ENCODE results near the gene VSIG2. TPM values are rescaled to one million over a fixed set of nuclear protein-coding genes. Genes with fewer than 3 reads are reported as not detected.

VSIG2 gene
- total RNA-seq, 1 donor from 2014 or later: 0.74 TPM

DNA sequence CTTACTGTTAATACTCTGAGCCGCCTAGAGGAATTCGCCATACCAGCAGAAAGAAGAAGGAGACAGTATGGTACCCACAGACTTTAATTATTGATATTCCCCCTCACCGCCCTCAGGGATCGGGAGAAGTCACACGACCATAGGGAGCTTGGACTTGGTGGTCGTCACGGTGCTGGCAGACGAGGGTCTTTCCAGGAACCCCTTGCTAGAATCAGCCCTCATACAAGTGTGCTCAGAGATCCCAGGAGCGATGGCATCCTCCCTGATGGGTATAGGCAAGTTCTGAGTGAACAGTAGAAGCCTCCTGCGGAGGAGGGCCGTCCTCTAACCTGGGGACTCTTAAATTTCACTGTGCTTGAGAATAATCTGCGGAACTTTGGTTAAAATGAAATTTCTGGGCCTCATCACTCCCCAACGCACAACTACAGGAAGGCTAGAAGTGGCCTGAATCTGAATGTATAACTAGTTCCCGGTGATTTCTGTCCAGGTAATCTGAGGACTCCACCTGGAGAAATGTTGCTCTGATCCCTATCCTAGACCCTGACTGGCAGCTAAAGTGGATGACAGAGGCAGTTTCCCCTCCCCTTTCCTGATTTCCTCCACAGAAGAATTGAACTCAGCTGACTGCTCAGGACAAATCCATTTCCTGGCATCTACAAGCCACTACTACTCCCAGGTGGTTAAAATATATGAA is 4.5 kb downstream of the VSIG2 start:
- Histone ChIP-seq H3K36me3 (no peaks in the 10 kb centered on the region), H3K27ac (peak overlapping the region; percentile 20), H3K9me3 (no peaks in the 10 kb centered on the region), H3K4me1 (peaks cover 22% of the 10 kb centered on the region), H3K4me3 (peak overlapping the region in 1 of 2 donors; percentile 48), H3K27me3 (no peaks in the 10 kb centered on the region)
- TF ChIP-seq, protein P1, sequence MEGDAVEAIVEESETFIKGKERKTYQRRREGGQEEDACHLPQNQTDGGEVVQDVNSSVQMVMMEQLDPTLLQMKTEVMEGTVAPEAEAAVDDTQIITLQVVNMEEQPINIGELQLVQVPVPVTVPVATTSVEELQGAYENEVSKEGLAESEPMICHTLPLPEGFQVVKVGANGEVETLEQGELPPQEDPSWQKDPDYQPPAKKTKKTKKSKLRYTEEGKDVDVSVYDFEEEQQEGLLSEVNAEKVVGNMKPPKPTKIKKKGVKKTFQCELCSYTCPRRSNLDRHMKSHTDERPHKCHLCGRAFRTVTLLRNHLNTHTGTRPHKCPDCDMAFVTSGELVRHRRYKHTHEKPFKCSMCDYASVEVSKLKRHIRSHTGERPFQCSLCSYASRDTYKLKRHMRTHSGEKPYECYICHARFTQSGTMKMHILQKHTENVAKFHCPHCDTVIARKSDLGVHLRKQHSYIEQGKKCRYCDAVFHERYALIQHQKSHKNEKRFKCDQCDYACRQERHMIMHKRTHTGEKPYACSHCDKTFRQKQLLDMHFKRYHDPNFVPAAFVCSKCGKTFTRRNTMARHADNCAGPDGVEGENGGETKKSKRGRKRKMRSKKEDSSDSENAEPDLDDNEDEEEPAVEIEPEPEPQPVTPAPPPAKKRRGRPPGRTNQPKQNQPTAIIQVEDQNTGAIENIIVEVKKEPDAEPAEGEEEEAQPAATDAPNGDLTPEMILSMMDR (IDR thresholded peaks at IDR 0.05): no peak
- TF ChIP-seq POLR2A (IDR thresholded peaks at IDR 0.05) (no peak), POLR2AphosphoS5 (IDR thresholded peaks at IDR 0.05; ENCODE audit: insufficient read depth in 1 of 2, low read depth in 1 of 2) (no peak)
- intact Hi-C loops (cut with DNase I): loop anchor here (5.0 kb wide), 1 partner anchor 75 kb away; the partner anchor contains the start of genes SIAE and SPA17
- no peak for DNase-seq (ENCODE audit: extremely low spot score in 2 of 2)

DNA sequence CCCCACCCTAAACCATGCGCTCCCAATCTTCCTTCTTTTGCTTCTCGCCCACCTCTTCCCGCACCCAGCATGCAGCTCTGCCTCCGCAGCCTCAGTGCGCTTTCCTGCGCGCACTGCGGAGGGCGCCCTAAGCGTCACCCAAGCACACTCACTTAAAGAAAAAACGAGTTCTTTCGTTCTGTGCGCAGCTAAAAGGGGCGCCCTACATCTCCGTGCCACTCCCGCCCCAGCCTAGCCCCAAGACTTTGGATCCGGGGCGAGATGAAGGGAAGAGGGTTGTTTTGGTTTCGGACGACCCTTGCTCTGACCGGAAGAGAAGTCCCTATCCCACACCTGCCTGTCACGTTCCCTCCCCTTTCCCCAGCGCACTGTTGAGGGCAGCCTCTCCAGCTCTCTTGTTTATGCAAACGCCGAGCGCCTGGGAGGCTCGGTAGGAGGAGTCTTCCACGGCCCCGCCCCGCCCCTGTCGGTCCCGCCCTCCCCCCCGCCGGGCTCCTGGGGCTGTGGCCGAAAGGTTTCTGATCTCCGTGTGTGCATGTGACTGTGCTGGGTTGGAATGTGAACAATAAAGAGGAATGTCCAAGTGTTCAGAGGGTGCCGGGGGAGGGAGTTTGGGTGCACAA is 5.3 kb downstream of the VSIG2 start:
- H3K27me3 ChIP-seq: no peaks in the 10 kb centered on the region

DNA sequence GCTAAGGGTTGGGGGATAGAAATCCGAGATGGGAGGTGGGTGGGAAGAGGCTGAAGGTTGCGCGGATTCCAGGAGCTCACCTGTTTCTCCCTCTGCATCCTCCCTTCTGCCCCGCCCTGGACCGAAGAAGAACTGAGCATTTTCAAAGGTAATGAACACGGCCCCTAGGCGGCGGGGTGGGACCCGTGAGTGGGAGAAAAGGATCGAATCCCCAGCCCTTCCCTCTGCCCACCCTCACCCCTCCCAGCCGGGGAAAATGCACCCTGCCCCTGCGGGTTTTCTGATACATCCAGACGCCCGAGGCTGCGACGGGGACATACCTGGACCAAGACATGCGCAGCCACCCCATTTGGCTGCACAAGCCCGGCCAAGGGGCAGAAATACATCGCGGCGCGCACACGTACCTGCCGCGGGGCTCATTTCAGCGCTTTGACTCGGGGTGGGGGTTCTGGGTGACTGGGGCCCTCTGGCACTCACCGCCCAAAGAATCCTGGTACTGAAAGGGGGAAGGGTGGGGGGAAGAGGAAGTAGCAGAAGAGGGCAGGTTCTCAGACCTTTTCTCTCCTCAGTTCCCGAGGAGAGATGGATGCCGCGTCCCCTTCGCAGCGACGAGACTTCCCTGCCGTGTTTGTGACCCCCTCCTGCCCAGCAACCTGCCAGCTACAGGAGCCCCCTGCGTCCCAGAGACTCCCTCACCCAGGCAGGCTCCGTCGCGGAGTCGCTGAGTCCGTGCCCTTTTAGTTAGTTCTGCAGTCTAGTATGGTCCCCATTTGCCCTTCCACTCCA is 6.0 kb downstream of the VSIG2 start:
- DNase-seq (ENCODE audit: extremely low spot score in 2 of 2): no peak
- intact Hi-C loops (cut with DNase I): loop anchor here (5.0 kb wide), 1 partner anchor 74 kb away; the partner anchor contains the start of genes SIAE and SPA17
- TF ChIP-seq POLR2AphosphoS5 (IDR thresholded peaks at IDR 0.05; ENCODE audit: insufficient read depth in 1 of 2, low read depth in 1 of 2): no peak
- TF ChIP-seq, protein P1 (IDR thresholded peaks at IDR 0.05): no peak
- TF ChIP-seq POLR2A (IDR thresholded peaks at IDR 0.05): no peak

More for the DNA sequence above, 5.3 kb downstream of the VSIG2 start:
- Histone ChIP-seq H3K36me3 (no peaks in the 10 kb centered on the region), H3K4me1 (peaks cover 22% of the 10 kb centered on the region), H3K9me3 (no peaks in the 10 kb centered on the region), H3K4me3 (peak overlapping the region; percentile 48 to 55), H3K27ac (peak overlapping the region; percentile 65)
- TF ChIP-seq POLR2AphosphoS5 (IDR thresholded peaks at IDR 0.05; ENCODE audit: insufficient read depth in 1 of 2, low read depth in 1 of 2): peak in 1 of 2 donors; percentile 76
- TF ChIP-seq, protein P1 (IDR thresholded peaks at IDR 0.05): no peak
- no peak for TF ChIP-seq POLR2A (IDR thresholded peaks at IDR 0.05)
- intact Hi-C loops (cut with DNase I): loop anchor here (5.0 kb wide), 1 partner anchor 74 kb away; the partner anchor contains the start of genes SIAE and SPA17
- no peak for DNase-seq (ENCODE audit: extremely low spot score in 2 of 2)

DNA sequence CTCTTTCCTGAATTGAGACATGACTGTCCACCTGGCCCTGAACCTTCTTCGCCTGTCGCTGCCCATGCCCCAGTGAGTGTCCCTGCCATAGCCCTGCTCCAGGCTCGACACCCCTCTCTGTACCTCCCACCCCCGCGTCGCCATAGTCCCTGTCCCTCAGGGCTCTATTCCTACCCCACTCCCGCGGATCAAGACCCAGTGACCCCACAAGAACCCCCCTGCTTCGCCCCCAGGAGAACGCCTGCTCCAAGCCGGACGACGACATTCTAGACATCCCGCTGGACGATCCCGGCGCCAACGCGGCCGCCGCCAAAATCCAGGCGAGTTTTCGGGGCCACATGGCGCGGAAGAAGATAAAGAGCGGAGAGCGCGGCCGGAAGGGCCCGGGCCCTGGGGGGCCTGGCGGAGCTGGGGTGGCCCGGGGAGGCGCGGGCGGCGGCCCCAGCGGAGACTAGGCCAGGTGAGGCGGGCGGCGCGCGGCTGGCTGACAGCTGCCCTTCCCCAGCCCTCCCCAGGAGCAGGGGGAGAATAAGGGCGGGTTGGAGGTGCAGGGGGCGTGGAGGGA is 6.7 kb downstream of the VSIG2 start:
- Histone ChIP-seq H3K9me3 (no peaks in the 10 kb centered on the region), H3K4me3 (peak overlapping the region; percentile 48 to 55), H3K27ac (no peak overlapping the region), H3K27me3 (no peaks in the 10 kb centered on the region), H3K36me3 (no peaks in the 10 kb centered on the region), H3K4me1 (peaks cover 29% of the 10 kb centered on the region)
- DNase-seq (ENCODE audit: extremely low spot score in 2 of 2): no peak
- TF ChIP-seq POLR2AphosphoS5 (IDR thresholded peaks at IDR 0.05; ENCODE audit: insufficient read depth in 1 of 2, low read depth in 1 of 2) (no peak), POLR2A (IDR thresholded peaks at IDR 0.05) (no peak)
- TF ChIP-seq, protein P1 (IDR thresholded peaks at IDR 0.05): no peak
- intact Hi-C loops (cut with DNase I): loop anchor here (5.0 kb wide), 1 partner anchor 73 kb away; the partner anchor contains the start of genes SIAE and SPA17

More for the DNA sequence above, 6.0 kb downstream of the VSIG2 start:
- Histone ChIP-seq H3K4me1 (peaks cover 23% of the 10 kb centered on the region), H3K27me3 (no peaks in the 10 kb centered on the region), H3K4me3 (peak overlapping the region; percentile 48 to 55), H3K27ac (peak overlapping the region; percentile 65), H3K36me3 (no peaks in the 10 kb centered on the region), H3K9me3 (no peaks in the 10 kb centered on the region)
